SU-DHL-6 (cell line): Measurements from ENCODE around the gene CHSY3.

ENCODE experiments used
- H2AFZ ChIP-seq: fragments of 200-600 bp; sonication (generic); 2 replicates; pipeline ENCODE4 v1.6.1; 2014; ENCODE audit warnings: low read depth, mild to moderate bottlenecking, moderate library complexity, mixed read lengths, antibody characterized with exemption, low read length; ENCODE audit not compliant: severe bottlenecking
- H3F3A ChIP-seq: fragments of 200-600 bp; shearing (Covaris generic); 2 replicates; pipeline ENCODE4 v1.6.0; 2016; ENCODE audit warnings: antibody characterized with exemption, mild to moderate bottlenecking; ENCODE audit not compliant: insufficient read depth
- H3K27ac ChIP-seq: fragments of 200-600 bp; sonication (generic); 2 replicates; pipeline ENCODE4 v1.5.1; 2016; ENCODE audit warnings: low read depth, mild to moderate bottlenecking, low read length, moderate library complexity, mixed read lengths
- H3K27me3 ChIP-seq: fragments of 200-600 bp; sonication (generic), shearing (Covaris generic); 2 replicates; pipeline ENCODE4 v1.6.0; 2014; ENCODE audit warnings: mild to moderate bottlenecking, low read length
- H3K36me3 ChIP-seq: fragments of 200-600 bp; sonication (generic); 2 replicates; pipeline ENCODE4 v1.6.1; 2014; ENCODE audit warnings: mild to moderate bottlenecking, low read length, mixed read lengths
- H3K4me2 ChIP-seq: fragments of 300-600, 200-600 bp; shearing (Covaris generic), sonication (generic); 2 replicates; pipeline ENCODE4 v1.6.0; 2014; ENCODE audit warnings: low read length, low read depth, mild to moderate bottlenecking; ENCODE audit not compliant: poor library complexity, severe bottlenecking
- H3K4me3 ChIP-seq: fragments of 200-600 bp; sonication (generic); 2 replicates; pipeline ENCODE4 v1.5.1; 2014; ENCODE audit warnings: antibody characterized with exemption, low read length, mild to moderate bottlenecking, mixed read lengths; ENCODE audit not compliant: insufficient read depth, poor library complexity, severe bottlenecking
- H3K79me2 ChIP-seq: fragments of 200-600 bp; sonication (generic); 2 replicates; pipeline ENCODE4 v1.6.1; 2014; ENCODE audit warnings: mild to moderate bottlenecking, low read length, moderate library complexity; ENCODE audit not compliant: insufficient read depth
- H3K9ac ChIP-seq: fragments of 200-600 bp; sonication (generic); 2 replicates; pipeline ENCODE4 v1.7.0; 2014; ENCODE audit warnings: mild to moderate bottlenecking, low read length
- H3K9me2 ChIP-seq: fragments of 200-600 bp; sonication (generic); replicated peaks from 2 replicates; pipeline ENCODE4 v1.6.1; 2014; ENCODE audit warnings: low read length; ENCODE audit not compliant: insufficient read depth
- H3K9me3 ChIP-seq: fragments of 200-600 bp; sonication (generic); 2 replicates; pipeline ENCODE4 v1.6.1; 2014; ENCODE audit warnings: low read length, mixed read lengths; ENCODE audit not compliant: insufficient read depth
- H4K20me1 ChIP-seq: fragments of 200-600 bp; sonication (generic); 2 replicates; pipeline ENCODE4 v1.6.1; 2014; ENCODE audit warnings: low read depth, mild to moderate bottlenecking, antibody characterized with exemption, low read length, moderate library complexity, mixed read lengths
- EZH2phosphoT487 ChIP-seq: fragments of 200-600 bp; sonication (generic), shearing (Covaris generic); conservative IDR thresholded peaks from 2 replicates; pipeline ENCODE4 v1.6.1; 2018; ENCODE audit warnings: mild to moderate bottlenecking, antibody characterized with exemption, low read length, moderate library complexity, mixed read lengths
- TF ChIP-seq, protein P1 (sequence below): fragments of 200-600 bp; sonication (generic); IDR thresholded peaks from one replicate; pipeline ENCODE4 v1.5.1; 2017; ENCODE audit warnings: antibody characterized with exemption, mild to moderate bottlenecking, low read length, moderate library complexity; ENCODE audit not compliant: insufficient read depth, poor library complexity, severe bottlenecking

The CHSY3 gene

DNA sequence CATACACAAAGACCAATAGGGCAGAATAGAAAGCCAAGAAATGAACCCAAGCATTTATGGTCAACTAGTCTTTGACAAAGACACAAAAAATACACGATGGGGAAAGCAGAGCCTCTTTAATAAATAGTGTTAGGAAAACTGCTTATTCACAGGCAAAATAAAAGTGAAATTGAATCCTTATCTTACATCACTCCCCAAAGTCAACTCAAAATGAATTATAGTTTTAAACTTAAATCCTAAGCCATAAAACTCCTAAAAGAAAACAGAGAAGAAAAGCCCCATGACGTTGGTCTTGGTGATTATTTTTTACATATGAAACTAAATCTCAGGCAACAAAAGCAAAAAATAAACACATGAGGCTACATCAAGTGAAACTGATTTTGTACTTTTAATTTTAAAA lies 46.8 kb downstream of the CHSY3 start:
- Histone ChIP-seq H3K9me2 (no peaks in the 10 kb centered on the region), H2AFZ (no peak overlapping the region), H3K4me2 (no peak overlapping the region), H3K27ac (no peak overlapping the region), H4K20me1 (no peaks in the 10 kb centered on the region), H3K4me3 (no peak overlapping the region), H3K27me3 (no peaks in the 10 kb centered on the region), H3K36me3 (no peaks in the 10 kb centered on the region), H3K9me3 (no peaks in the 10 kb centered on the region), H3F3A (no peaks in the 10 kb centered on the region), H3K79me2 (no peaks in the 10 kb centered on the region), H3K9ac (no peak overlapping the region)
- TF ChIP-seq, protein P1, sequence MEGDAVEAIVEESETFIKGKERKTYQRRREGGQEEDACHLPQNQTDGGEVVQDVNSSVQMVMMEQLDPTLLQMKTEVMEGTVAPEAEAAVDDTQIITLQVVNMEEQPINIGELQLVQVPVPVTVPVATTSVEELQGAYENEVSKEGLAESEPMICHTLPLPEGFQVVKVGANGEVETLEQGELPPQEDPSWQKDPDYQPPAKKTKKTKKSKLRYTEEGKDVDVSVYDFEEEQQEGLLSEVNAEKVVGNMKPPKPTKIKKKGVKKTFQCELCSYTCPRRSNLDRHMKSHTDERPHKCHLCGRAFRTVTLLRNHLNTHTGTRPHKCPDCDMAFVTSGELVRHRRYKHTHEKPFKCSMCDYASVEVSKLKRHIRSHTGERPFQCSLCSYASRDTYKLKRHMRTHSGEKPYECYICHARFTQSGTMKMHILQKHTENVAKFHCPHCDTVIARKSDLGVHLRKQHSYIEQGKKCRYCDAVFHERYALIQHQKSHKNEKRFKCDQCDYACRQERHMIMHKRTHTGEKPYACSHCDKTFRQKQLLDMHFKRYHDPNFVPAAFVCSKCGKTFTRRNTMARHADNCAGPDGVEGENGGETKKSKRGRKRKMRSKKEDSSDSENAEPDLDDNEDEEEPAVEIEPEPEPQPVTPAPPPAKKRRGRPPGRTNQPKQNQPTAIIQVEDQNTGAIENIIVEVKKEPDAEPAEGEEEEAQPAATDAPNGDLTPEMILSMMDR, result no peak
- TF ChIP-seq EZH2phosphoT487, result no peak

DNA sequence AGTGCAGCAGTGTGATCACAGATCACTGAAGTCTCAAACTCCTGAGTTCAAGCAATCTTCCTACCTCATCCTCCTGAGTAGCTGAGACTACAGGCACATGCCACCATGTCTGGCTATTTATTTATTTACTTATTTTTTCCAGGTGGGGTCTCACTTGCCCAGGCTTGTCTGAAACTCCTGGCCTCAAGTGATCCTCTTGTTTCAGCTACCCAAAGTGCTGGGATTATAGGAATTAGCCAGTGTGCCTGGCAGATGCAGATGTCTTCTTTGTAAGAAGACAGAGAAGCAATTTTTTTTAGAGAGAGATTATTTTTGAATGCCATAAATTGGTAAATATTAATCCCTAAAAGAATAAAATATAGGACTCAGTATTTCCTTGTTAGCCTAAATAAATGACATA lies 54.3 kb downstream of the CHSY3 start:
- Histone ChIP-seq H3K27ac (no peak overlapping the region), H3K4me2 (no peak overlapping the region), H3K79me2 (no peaks in the 10 kb centered on the region), H3K9me3 (no peaks in the 10 kb centered on the region), H4K20me1 (no peaks in the 10 kb centered on the region), H3F3A (no peaks in the 10 kb centered on the region), H3K27me3 (no peaks in the 10 kb centered on the region), H3K36me3 (no peaks in the 10 kb centered on the region), H3K9me2 (no peaks in the 10 kb centered on the region), H3K4me3 (no peak overlapping the region), H2AFZ (no peak overlapping the region), H3K9ac (no peak overlapping the region)
- no peak for TF ChIP-seq EZH2phosphoT487
- TF ChIP-seq, protein P1, result no peak

DNA sequence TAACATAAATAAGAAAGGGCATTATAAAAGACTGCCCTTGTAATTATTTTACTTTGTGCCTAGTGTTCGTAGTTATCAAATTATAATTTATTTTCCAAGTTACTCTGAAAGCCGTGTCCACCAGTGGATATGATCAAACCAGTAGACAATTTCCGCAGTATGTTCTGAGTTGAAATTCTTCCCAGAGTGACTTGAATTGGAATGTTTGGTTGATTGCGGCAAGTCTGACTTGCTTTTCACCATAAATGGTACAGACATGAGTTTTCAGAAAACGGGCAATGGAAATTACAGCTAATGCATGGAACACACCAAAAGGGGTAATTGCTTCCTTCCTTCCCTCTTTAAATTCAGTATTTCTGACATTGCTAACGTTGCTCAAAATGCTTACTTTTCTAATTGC lies 56.6 kb downstream of the CHSY3 start:
- H3F3A ChIP-seq, result no peaks in the 10 kb centered on the region
- H3K27me3 ChIP-seq, result no peaks in the 10 kb centered on the region
- no peak overlapping the region for H3K27ac ChIP-seq
- H3K9ac ChIP-seq, result no peak overlapping the region
- no peaks in the 10 kb centered on the region for H3K36me3 ChIP-seq
- no peak overlapping the region for H3K4me2 ChIP-seq
- no peak overlapping the region for H3K4me3 ChIP-seq
- no peaks in the 10 kb centered on the region for H4K20me1 ChIP-seq
- TF ChIP-seq EZH2phosphoT487, result no peak
- TF ChIP-seq, protein P1, result no peak
- no peaks in the 10 kb centered on the region for H3K9me2 ChIP-seq
- no peak overlapping the region for H2AFZ ChIP-seq
- no peaks in the 10 kb centered on the region for H3K79me2 ChIP-seq
- H3K9me3 ChIP-seq, result no peaks in the 10 kb centered on the region

DNA sequence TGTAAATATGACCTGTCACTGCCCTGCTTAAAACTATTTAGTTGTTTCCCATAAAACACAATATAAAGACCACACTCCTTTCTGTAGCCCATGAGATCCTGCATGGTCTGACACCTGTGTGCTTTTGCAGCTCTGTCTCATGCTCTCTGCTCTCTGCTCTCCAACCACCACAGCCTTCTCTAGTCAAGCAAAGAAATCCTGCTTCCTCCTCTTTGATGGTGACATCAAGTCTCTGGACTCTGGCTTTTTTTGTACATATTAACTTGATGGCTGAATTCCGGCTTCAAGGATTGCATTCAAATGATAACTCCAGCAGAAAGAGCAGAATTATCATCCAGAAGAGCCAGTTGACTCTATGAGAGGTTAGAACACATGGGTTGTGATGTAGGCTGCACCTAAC lies 58.2 kb downstream of the CHSY3 start:
- Histone ChIP-seq H3K9me3 (no peaks in the 10 kb centered on the region), H3K36me3 (no peaks in the 10 kb centered on the region), H2AFZ (no peak overlapping the region), H3K9me2 (no peaks in the 10 kb centered on the region), H3K9ac (no peak overlapping the region), H3K27me3 (no peaks in the 10 kb centered on the region), H3K4me2 (no peak overlapping the region), H4K20me1 (no peaks in the 10 kb centered on the region), H3K4me3 (no peak overlapping the region), H3F3A (no peaks in the 10 kb centered on the region), H3K79me2 (no peaks in the 10 kb centered on the region), H3K27ac (no peak overlapping the region)
- TF ChIP-seq, protein P1, result no peak
- TF ChIP-seq EZH2phosphoT487, result no peak
